OCI-M2 (cell line): Measurements from ENCODE around the gene TDRKH.

Experiments used
- DNase-seq: peaks from one replicate; lab custom pipeline; 2025; ENCODE audit not compliant: unreplicated experiment; lab: John Stamatoyannopoulos, UW

The TDRKH gene, protein sequence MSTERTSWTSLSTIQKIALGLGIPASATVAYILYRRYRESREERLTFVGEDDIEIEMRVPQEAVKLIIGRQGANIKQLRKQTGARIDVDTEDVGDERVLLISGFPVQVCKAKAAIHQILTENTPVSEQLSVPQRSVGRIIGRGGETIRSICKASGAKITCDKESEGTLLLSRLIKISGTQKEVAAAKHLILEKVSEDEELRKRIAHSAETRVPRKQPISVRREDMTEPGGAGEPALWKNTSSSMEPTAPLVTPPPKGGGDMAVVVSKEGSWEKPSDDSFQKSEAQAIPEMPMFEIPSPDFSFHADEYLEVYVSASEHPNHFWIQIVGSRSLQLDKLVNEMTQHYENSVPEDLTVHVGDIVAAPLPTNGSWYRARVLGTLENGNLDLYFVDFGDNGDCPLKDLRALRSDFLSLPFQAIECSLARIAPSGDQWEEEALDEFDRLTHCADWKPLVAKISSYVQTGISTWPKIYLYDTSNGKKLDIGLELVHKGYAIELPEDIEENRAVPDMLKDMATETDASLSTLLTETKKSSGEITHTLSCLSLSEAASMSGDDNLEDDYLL

DNA sequence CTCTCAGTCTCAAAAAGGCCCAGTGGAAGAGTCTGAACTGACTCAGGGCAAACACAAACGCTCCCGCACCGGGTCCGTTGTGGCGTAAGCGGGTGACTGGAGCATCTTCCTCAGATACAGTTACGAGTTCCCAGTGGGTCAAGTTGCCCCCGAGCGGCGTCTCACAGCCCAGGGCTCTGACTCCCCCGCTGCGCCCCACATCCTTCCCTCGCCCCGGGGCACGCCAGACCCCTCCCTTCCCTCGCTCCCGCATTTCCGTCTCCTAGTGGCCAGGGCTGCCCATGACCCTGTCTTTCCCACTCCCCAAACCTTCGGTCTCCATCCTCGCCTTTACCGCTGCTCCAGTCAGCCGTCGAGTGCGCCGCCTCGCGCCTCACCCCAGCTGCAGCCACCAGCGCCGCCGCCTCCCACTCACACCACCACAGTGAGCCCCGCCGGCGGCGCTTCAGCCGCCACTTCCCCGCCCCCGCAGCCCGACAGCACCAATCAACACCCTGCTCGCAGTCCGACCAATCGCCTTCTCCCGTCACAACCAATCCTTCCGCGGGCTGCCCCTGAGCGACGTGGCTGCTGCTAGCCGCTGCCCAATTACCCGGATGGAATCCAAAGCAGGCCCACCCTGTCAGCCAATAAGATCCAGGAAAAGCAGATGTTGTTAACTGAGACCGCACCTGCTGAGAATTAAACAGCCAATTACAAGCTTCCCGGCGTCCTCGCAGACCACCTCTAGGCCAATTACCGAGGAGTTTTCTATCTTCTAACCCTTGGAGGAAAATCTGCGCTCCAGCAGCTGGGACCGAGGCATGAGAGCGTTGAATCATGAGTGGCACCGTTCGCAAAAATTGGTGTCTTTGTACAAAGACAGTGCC, at the start of gene TDRKH:
TDRKH (minus strand) TSS at position 430 of the 869 bp plus-strand sequence. CDS start 7,478 bp downstream, outside the sequence.
- DNase-seq = peak; percentile 88

GRCh38 chr1:151839457-151840403, 49.4 kb upstream of the TDRKH start, which contains the start of gene C2CD4D:
TSS of gene C2CD4D (minus strand) at chr1:151839820. CDS start at chr1:151838989, 831 bp downstream.
- DNase-seq = no peak

DNA sequence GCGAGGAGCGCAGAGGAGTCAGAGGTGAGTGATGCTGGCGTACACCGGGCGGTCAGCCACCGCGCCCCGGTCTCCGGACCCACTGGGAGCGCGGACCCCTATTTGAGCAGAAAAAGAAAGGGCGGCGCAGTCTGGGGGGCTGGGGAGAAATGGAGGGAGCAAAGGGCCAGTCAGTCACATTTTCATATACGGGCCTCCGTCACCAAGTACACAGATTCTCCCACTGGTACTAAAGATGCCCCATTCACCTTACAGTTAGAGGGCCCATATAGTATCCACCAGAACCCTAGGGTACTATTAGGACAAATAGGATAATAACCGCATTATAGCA, 48.7 kb upstream of the TDRKH start:
- no peak for DNase-seq

DNA sequence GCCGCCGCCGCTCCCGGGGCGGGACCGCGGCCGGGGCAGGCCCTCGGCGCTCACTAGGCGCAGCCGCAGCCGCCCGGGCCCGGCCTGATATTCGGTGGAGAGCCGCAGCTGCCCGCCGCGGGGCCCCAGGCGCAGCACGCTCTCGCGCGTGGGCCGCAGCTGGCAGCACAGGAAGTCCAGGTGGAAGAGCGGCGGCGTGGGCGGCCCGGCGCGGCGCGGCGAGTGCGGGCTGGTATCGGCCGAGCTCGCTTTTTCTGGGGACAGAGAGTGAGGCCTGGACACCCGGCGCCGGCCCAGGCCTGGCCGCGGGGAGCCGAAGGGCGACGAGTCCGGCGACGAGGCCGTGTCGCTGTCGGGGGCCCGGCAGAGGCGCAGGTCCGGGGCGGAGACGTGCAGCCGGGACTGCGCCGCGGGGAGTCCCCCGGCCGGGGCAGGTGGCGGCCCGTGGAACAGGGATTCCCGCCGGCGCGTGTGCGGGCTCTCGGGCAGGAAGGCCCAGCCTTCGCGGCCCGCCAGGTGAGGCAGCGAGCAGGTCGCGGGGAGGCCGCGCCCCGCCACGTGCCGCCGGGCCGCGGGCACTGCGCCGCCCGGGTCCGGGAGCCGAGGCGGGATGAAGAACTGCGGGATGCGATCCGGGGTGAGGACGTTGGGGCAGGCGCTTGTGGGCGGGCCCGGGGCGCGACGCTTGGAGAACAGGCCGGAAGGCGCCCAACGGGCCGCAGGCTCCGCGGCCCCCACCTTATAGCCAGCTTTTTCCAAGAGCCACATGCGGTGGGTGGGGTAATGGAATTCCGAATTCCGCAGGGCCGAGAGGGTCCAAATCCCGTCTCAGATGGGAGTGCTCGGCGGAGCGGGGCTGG, 48.2 kb upstream of the TDRKH start:
- no peak for DNase-seq

DNA sequence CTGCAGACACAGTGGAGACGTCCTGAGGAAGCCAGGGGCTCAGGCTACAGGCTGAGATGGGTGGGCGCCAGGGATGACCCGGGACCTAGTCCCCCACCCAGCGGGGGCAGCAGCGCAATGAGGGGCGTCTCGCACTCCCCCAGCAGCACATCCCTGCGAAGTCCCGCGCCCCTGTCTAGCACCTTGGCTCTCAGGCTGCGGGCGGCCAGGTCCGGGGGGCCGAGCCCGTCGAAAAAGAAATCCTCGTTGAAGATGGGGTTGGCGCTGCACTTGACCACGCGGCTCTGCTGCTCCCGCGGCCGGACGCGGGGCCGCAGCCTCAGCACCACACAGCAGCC, 47.6 kb upstream of the TDRKH start:
- DNase-seq = no peak

GRCh38 chr1:151837197-151837596, 46.9 kb upstream of the TDRKH start:
- DNase-seq = no peak

DNA sequence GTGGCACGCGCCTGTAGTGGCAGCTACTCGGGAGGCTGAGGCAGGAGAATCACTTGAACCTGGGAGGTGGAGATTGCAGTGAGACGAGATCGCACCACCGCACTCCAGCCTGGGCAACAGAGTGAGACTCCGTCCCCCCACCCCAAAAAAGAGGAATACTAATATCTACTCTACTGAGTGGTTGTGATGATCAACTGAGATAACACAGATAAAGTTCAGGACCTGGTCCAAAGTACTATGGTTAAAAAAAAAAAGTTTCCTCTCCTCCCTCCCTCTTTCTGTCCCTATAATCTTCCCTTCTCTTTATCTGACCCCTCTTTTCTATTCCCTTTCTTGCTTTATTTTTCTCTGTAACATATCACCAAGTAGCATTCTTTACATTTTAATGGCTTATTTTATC, 45.3 kb upstream of the TDRKH start:
- no peak for DNase-seq

GRCh38 chr1:151834239-151834638, 43.9 kb upstream of the TDRKH start:
- no peak for DNase-seq

DNA sequence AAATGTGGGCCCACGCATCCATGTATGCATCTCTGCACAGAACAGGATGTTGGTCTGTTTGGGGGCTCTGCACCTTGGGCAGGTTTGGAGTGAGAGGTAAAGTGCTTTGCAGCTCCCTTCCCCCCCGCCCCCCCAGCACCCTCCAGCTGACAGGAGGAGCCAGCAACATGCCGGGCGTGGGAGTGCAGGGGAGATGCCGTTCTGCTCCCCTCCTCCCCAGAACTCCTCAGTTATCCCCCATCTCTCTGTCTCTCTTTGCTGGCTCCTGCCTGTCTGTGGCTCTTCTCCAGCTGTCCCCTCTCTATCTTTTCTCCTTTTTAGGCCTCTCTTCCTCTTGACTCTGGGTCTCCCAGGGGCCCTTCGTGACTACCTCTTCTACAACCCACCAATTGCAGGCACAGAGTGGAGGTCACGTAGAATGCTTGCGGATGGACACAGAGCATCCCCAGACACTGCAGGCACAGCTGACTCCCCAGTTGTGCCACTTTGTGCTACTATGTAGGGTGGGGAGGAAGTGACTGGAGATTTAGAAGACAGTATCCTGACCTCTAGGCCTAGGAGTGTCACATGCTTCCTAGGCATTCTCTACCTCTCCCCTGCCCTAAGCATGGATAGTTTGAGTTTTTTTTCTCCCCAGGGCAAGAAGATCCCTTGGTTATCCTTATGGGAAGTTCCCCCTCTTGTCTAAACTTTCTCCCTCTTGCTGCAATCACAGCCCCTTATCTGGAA, 43.0 kb upstream of the TDRKH start:
- no peak for DNase-seq

DNA sequence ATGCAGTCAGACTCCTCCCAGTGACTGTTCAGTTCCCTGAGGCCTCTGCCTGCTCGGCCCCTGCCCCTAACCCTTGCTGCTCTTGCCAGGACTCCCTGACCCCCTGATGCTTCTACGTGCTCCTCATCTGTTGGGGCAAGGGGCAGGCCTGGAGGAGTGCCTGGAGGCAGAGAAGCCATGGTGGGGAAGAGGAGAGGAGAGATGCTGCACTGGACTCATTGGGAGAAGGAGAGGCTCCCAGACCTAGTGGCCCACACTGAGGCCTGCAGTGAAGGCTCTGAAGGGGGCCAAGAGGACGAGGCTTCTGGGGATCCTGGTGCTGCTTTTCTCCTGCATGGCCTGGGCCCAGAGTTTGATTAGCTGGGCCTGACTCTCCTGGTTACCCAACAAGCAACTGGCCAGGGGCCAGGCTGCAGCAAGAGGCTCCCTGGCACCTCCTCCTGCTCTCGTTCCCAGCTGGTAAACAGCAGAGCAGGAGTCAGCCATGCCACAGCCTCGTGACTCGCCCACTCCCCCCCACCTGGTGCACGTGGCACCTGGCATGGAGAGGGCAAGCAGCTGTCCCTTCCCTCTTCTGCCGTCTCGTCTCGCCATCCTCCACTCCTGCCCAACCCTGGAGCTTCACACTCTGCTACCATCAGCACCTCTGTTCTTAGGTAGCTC, 42.1 kb upstream of the TDRKH start:
- DNase-seq = no peak

- DNase-seq = no peak
Measured at GRCh38 chr1:151831605-151832004, 41.3 kb upstream of the TDRKH start, which contains the start of gene RORC. TSS of gene RORC (minus strand) at chr1:151831802. CDS start at chr1:151831764, 38 bp downstream.

DNA sequence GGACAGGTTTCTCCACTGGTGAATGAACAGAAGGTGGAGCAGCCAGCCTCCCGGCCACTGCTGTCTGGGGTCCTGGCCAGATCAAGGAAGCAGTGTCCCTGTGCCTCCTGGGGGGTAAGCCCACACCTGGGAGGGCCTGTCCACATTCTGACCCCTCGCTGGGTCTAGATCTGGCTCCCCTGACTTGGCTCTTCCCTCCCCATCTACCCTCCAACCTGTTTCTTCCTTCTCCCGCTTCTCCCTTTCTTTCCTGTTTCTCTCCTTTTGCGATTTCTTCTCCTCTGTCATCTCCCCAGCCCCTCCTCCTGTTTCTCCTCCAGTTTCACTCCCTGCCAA, 40.9 kb upstream of the TDRKH start:
- no peak for DNase-seq

GRCh38 chr1:151830055-151830454, 39.8 kb upstream of the TDRKH start:
- no peak for DNase-seq

- no peak for DNase-seq
Measured at GRCh38 chr1:151829352-151830046, 39.2 kb upstream of the TDRKH start.

DNA sequence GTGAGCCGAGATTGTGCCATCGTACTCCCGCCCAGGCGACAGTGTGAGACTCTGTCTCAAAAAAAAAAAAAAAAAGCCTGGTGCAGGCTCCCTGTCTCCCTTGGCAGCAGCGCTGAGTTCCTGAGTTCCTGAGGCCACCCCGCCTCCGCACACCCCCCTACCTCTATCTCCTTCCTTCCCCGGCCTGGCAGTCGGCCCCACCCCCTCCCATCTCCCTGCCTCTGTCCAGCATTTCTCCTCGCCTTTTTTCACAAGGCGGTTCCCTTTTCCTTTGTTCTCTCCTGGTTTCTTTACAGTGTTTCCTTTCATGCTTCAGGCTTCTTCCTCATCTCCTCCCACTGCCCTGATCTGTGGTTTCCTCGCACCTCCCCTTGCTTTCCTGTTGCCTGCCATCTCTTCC, 38.6 kb upstream of the TDRKH start:
- DNase-seq = no peak

GRCh38 chr1:151827853-151828252, 37.6 kb upstream of the TDRKH start:
- DNase-seq = no peak

DNA sequence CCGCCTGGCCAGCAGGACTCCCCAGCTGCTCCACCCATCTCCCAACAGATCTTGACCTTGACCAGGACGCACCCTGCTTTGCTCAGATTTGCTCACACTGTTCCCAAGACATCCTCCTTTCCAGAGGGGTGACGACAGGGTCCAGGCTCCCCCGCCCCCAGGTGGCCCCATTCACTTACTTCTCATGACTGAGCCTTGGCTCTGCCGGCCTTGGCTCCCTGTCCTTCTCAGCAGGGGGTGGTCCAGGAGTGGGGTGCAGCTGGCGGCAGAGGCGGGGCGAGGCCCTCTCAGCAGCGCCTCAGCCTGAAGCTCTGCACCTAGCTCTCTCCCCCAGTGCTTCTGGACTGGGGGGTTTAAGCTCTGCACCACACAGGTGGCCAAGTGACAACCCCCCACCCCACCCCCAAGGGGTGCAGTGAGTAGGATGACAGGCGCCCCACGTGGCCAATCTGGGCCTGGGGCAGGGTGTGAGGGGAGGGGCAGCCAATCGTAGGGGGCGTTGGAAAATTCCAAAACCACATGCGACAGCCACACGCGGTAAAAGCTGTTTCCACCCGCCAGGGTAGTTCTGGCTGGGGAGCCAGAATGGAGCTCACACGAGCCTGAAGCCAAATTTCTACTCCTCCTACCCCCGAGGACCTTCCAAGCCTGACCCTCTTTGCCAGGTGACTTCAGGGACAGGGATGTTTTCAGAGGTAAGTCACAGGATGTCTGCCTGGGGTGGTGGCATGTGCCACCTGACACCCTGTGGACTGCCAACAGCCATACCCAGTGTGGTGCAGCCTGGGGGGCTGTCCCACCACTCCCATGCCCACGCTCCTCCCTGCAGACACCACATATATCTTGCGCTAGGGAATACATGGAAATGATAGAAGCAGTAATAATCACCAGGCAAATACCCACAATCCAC, 35.7 kb upstream of the TDRKH start:
- no peak for DNase-seq
